Erythroblast (primary cell): ENCODE data around the gene SIGLEC15.
A peak's percentile ranks its signal among the peaks of the same experiment; 100 is the strongest.

Experiments used
- DNase-seq, 2 experiments: peaks; one replicate each; lab custom pipeline; 2025; lab: John Stamatoyannopoulos, UW
- GATA1 ChIP-seq: IDR thresholded peaks from 2 replicates; pipeline ENCODE4 v1.6.1; 2011; ENCODE audit warnings: low read depth, mild to moderate bottlenecking, control low read depth, low read length, moderate library complexity
- POLR2A ChIP-seq: IDR thresholded peaks from 2 replicates; pipeline ENCODE4 v1.6.1; 2011; ENCODE audit warnings: mild to moderate bottlenecking, low read length

SIGLEC15 gene

DNA sequence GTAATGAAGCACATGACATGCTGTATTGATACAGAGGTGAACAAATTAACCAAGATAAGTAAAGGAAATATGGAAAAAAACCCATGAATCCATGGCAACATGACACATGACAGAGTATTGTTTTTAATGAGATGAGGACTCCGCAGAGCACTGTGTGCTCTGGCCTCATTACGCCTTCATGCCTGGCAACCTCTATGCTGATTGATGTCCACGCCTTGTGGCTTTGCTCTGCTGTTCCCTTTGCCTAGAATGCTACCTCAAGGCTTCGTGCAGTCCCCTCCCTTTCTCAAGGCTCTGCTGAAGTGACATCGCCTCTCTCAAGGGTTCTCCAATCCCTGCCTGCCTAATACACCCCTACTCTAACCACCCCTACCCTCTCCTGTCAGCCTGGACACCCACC is 8.4 kb downstream of the SIGLEC15 start:
- DNase-seq = no peak
- TF ChIP-seq GATA1 (no peak), POLR2A (no peak)

- TF ChIP-seq GATA1 = no peak
- no peak for TF ChIP-seq POLR2A
- DNase-seq = no peak
These were observed 8.8 kb downstream of the SIGLEC15 start for GRCh38 chr18:45834306-45834705.

GRCh38 chr18:45835057-45835636 is 9.7 kb downstream of the SIGLEC15 start:
- peak; percentile 46 to 77 for DNase-seq
- TF ChIP-seq POLR2A (no peak), GATA1 (no peak)

DNA sequence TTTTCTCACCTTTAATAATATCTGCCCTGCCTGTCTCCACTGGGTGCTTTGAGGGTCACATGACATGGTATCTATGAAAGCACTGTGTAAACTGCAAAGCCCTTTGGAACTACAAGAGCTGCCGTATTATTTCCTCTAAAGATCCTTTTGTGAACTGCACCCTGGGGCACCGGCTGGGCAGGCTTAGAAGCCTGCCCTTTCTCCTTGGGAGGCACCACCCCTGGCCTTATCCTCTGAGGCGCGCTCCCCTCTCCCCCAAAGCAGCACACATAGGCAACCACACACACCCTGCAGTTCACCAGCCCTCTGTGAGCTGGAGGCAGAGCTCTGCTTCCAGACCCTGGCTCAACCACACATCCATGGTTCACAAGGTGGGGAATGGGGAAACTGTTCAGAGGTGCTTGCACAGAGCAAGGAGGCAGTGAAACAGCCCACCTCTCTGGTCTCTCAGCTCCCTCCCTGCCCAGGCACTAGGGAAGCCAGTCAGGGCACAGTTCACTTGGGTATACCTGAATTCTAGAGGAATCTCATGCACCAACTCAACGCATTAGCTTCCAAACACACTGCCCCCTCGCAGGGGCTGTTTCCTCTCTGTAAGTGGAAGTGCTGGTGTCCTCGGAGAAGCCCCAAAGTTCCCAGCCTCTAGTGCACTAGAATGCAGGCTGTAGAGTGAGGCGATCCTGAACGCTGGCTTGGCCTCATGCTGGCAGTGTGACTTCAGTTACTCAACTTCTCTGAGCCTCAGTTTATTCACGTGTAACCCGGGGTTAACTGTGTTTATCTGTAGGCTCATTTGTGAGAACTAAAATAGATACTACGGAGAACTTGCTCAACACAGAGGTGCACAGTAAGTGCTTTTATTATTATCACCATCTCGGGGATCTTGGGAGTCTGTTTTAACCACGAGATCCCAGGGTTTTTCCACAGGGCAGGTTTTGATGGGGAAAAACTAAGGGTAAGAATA is 11.0 kb downstream of the SIGLEC15 start:
- no peak for TF ChIP-seq GATA1
- TF ChIP-seq POLR2A = no peak
- DNase-seq = peak in 1 of 2 experiments; percentile 33

- peak; percentile 86 to 87 for DNase-seq
These were observed 12.0 kb downstream of the SIGLEC15 start for GRCh38 chr18:45837283-45838070.

DNA sequence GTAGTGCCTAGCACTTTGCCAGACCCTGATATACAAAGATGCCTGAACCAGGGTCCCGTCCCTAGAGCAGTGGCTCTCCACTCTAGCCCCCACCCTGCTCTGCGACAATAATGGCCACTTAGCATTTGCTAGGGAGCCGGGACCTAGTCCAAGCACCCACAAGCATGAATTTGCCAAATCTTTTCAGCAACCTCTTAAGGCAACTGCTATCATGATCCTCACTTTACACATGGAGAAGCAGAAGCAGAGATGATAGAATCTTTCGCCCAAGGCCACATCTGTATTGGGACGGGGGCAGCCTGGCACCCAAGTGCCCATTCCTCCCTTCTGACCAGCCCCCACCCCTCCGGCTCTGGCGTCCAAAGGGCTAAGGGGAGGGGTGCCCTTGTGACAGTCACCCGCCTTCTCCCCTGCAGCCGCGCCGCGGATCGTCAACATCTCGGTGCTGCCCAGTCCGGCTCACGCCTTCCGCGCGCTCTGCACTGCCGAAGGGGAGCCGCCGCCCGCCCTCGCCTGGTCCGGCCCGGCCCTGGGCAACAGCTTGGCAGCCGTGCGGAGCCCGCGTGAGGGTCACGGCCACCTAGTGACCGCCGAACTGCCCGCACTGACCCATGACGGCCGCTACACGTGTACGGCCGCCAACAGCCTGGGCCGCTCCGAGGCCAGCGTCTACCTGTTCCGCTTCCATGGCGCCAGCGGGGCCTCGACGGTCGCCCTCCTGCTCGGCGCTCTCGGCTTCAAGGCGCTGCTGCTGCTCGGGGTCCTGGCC is 13.0 kb downstream of the SIGLEC15 start:
- DNase-seq = peak; percentile 59

More at GRCh38 chr18:45837283-45838070, 12.0 kb downstream of the SIGLEC15 start:
- no peak for TF ChIP-seq GATA1
- TF ChIP-seq POLR2A = no peak

GRCh38 chr18:45839414-45840395 is 14.2 kb downstream of the SIGLEC15 start:
- TF ChIP-seq GATA1 (no peak), POLR2A (no peak)
- DNase-seq = peak; percentile 82 to 84

More for the DNA sequence above, 13.0 kb downstream of the SIGLEC15 start:
- TF ChIP-seq GATA1 = no peak
- no peak for TF ChIP-seq POLR2A

DNA sequence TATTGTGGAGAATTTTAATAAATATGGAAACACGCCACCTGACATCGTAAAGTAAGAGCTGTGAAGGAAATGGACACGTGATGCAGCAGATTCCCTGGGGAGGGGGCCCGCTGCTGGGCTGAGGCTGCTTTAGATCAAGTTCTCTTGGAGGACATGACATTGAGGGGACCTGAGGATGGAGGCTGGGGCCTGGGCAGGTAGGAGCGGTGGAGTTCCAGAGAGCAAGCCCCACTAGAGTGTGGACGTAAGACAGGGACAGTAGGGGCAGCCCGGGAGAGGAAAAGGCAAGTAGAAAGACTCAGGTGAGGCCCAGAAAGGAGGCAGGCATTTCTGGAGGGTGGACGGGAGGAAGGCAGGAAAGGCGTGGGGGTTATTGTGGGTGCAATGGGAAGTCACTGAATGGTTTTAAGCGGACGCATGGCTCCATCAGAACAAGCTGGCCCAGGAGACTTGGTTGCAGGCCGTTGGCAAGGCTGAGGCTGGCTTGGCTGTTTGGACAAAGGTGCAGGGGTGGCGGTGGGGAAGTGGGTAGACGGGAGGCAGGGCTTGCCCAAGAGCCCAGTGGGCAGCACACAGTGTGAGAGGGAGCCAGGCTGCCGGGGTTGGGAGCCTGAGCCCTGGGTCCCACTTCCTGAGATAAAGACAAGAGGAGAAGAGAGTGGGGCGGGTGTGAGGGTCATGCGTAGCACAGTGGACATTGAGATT is 15.7 kb downstream of the SIGLEC15 start:
- no peak for DNase-seq

GRCh38 chr18:45841765-45842442 is 16.4 kb downstream of the SIGLEC15 start:
- DNase-seq = no peak
- TF ChIP-seq GATA1 = no peak
- no peak for TF ChIP-seq POLR2A

More for the DNA sequence above, 15.7 kb downstream of the SIGLEC15 start:
- TF ChIP-seq GATA1 = no peak

- no peak for DNase-seq
- no peak for TF ChIP-seq POLR2A
- no peak for TF ChIP-seq GATA1
These were observed 17.5 kb downstream of the SIGLEC15 start for GRCh38 chr18:45843019-45843418.

DNA sequence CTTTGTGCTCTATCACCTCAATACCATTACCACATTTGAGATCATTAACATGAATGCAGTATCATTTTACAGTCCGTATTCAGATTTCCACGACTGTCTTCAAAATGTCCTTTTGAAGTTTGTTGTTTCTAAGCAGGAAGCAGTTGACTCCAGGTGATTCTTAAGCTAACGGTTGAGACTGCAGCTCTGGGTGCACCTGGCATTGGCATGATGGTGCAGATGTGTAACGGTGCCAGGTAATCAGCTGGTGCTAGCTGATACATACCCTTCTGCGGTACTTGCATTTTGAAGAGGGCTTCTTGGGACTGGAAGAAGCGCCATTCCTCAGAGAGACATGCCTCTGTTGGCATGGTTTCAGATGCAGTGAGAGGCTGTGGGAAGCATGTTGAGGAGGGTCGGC is 19.5 kb downstream of the SIGLEC15 start:
- TF ChIP-seq GATA1 = no peak
- TF ChIP-seq POLR2A = no peak
- DNase-seq = no peak
